Endothelial cell (in vitro differentiated cells): Measurements from ENCODE around the gene SPATA4. TPM values are rescaled to one million over a fixed set of nuclear protein-coding genes. Genes with fewer than 3 reads are reported as not detected.

Experiments used
- DNase-seq: peaks from one replicate; pipeline ENCODE4 v3.0.0; 2021; ENCODE audit warnings: low spot score
- H3K27ac Mint-ChIP-seq: one replicate; pipeline ENCODE4 v1.8.0; 2021; ENCODE audit warnings: mixed read lengths, inconsistent platforms; ENCODE audit not compliant: unreplicated experiment
- H3K27me3 Mint-ChIP-seq: one replicate; pipeline ENCODE4 v1.8.0; 2021; ENCODE audit warnings: mild to moderate bottlenecking, moderate library complexity, mixed read lengths, inconsistent platforms; ENCODE audit not compliant: unreplicated experiment
- H3K36me3 Mint-ChIP-seq: one replicate; pipeline ENCODE4 v1.8.0; 2021; ENCODE audit warnings: mild to moderate bottlenecking, low read depth, mixed read lengths, inconsistent platforms; ENCODE audit not compliant: unreplicated experiment
- H3K4me1 Mint-ChIP-seq: one replicate; pipeline ENCODE4 v1.8.0; 2021; ENCODE audit warnings: mild to moderate bottlenecking, mixed read lengths, inconsistent platforms; ENCODE audit not compliant: unreplicated experiment
- H3K4me3 Mint-ChIP-seq: one replicate; pipeline ENCODE4 v1.8.0; 2021; ENCODE audit warnings: mild to moderate bottlenecking, mixed read lengths, inconsistent platforms; ENCODE audit not compliant: unreplicated experiment
- H3K9me3 Mint-ChIP-seq: one replicate; pipeline ENCODE4 v1.8.0; 2021; ENCODE audit warnings: mixed read lengths, inconsistent platforms; ENCODE audit not compliant: unreplicated experiment
- CTCF ChIP-seq: fragments of 200-600 bp; sonication (generic); IDR thresholded peaks from one replicate; pipeline ENCODE4 v1.5.0; 2021; ENCODE audit warnings: antibody characterized with exemption; ENCODE audit not compliant: unreplicated experiment
- total RNA-seq: library from RNA; stranded (reverse); fragmentation: NEBNext Ultra II Directional; extraction: Animal tissue kit (Norgen Biotek cat#: 25700); gene quantifications from one replicate; pipeline ENCODE4 v1.2.1, GENCODE V29; 2021; ENCODE audit not compliant: unreplicated experiment

Gene SPATA4
- total RNA-seq, 1 donor from 2014 or later, result not detected

GRCh38 chr4:176142253-176142652 is 53.1 kb downstream of the SPATA4 start:
- H3K9me3 Mint-ChIP-seq, result no peaks in the 10 kb centered on the region
- no peak overlapping the region for H3K4me3 Mint-ChIP-seq
- no peak for DNase-seq
- H3K4me1 Mint-ChIP-seq, result no peaks in the 10 kb centered on the region
- H3K27ac Mint-ChIP-seq, result no peak overlapping the region
- H3K36me3 Mint-ChIP-seq, result no peaks in the 10 kb centered on the region
- H3K27me3 Mint-ChIP-seq, result no peaks in the 10 kb centered on the region
- no peak for TF ChIP-seq CTCF

DNA sequence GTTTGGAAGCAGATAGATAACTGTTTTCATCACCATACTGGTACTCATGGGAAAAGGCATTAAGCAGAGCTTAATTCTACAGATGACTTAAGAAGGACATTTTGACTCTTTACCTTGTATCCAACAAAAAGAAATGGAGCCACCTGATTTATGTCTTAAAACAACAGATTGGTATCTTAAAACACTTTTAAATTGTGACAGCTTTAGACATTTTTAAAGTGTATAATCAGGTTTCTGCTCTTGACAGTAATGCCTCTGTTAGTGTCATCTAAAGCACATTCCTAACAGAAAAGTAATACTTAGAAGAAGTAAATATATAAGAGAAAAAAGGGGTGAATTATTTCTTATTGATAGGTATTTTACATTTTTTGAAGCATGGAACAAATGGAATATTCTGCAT is 55.9 kb downstream of the SPATA4 start:
- TF ChIP-seq CTCF, result no peak
- H3K27me3 Mint-ChIP-seq, result no peaks in the 10 kb centered on the region
- H3K9me3 Mint-ChIP-seq, result no peaks in the 10 kb centered on the region

GRCh38 chr4:176137631-176138030 is 57.8 kb downstream of the SPATA4 start:
- H3K27ac Mint-ChIP-seq, result no peak overlapping the region
- H3K4me3 Mint-ChIP-seq, result no peak overlapping the region

More for the DNA sequence above, 55.9 kb downstream of the SPATA4 start:
- no peak overlapping the region for H3K4me3 Mint-ChIP-seq
- H3K27ac Mint-ChIP-seq, result no peak overlapping the region
- DNase-seq, result no peak
- H3K4me1 Mint-ChIP-seq, result no peaks in the 10 kb centered on the region
- H3K36me3 Mint-ChIP-seq, result no peaks in the 10 kb centered on the region

DNA sequence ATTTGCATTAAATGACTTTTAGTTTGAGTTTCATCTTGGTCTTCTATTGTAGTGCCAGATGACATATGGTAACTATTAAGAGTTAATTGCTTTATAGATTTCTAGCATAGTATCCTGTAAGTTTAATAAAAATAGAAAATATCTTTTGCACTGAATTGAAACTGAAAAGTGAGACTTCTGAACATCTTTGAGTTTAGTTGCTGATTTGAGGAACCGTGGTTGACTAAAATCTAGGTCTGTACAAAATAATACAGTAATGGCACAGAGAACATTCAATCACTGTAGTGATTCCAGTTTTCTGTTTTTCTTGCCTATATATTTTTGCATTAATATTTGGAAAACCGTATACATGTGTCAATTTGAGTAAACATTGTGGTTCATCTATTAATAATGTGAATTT is 60.7 kb downstream of the SPATA4 start:
- no peaks in the 10 kb centered on the region for H3K27me3 Mint-ChIP-seq
- DNase-seq, result no peak
- no peaks in the 10 kb centered on the region for H3K9me3 Mint-ChIP-seq
- no peak overlapping the region for H3K4me3 Mint-ChIP-seq
- no peak for TF ChIP-seq CTCF
- H3K27ac Mint-ChIP-seq, result no peak overlapping the region
- peaks cover 2% of the 10 kb centered on the region for H3K4me1 Mint-ChIP-seq
- H3K36me3 Mint-ChIP-seq, result no peaks in the 10 kb centered on the region

More at GRCh38 chr4:176137631-176138030, 57.8 kb downstream of the SPATA4 start:
- no peaks in the 10 kb centered on the region for H3K9me3 Mint-ChIP-seq
- H3K4me1 Mint-ChIP-seq, result peaks cover 2% of the 10 kb centered on the region
- no peak for TF ChIP-seq CTCF
- H3K27me3 Mint-ChIP-seq, result no peaks in the 10 kb centered on the region
- no peak for DNase-seq
- H3K36me3 Mint-ChIP-seq, result no peaks in the 10 kb centered on the region

Other genes with a start within 250 kb of the SPATA4 start
- 0.64 TPM for gene WDR17, start 129.7 kb downstream of the SPATA4 start, total RNA-seq
- not detected for gene ASB5, start 73.6 kb upstream of the SPATA4 start, total RNA-seq
- gene SPCS3, start 124.4 kb upstream of the SPATA4 start, total RNA-seq, result 173 TPM